Activated CD8-positive, alpha-beta memory T cell treated with anti-CD3 and anti-CD28 coated beads for 36 hours (primary cell): ENCODE results near the gene HLF. TPM values are rescaled to one million over a fixed set of nuclear protein-coding genes. Genes with fewer than 3 reads are reported as not detected.

Experiments
- CTCF ChIA-PET: fragments of 350-600 bp; sonication (Branson Sonifier 250); formaldehyde crosslinking; loops from one replicate; lab custom pipeline; 2021; ENCODE audit warnings: antibody characterized with exemption; lab: Charles Lee
- POLR2A ChIA-PET: fragments of 350-600 bp; sonication (Branson Sonifier 250); formaldehyde crosslinking; loops from one replicate; lab custom pipeline; 2021; ENCODE audit warnings: antibody characterized with exemption; lab: Charles Lee
- total RNA-seq, 2 experiments: library from RNA; stranded (reverse); gene quantifications; one replicate each; pipeline ENCODE4 v1.2.3, GENCODE V29; 2021

The HLF gene
- total RNA-seq, 2 experiments from 2014 or later = 0.36 to 0.51 TPM

DNA sequence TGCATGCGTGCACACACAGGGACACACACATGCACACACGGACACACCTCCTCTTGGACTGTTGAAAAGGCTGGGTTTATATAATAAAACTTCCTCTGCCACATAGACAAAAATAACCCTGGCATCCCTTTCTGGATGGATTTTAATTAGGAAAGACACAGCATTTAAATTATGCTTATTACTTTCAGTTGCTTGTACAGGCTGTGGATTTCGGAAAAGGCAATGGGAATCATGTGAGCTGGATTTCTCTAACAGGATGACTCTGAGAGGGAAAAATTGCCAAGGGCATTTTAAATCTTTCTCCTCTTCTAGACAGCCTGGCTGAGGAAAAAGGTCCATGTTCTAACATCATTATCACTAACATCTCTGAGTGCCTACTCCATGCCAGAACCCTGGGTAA, 75.9 kb downstream of the HLF start:
- ChIA-PET CTCF (interaction anchor here (0.8 kb wide), 1 partner anchor 348 kb away, joined by 3 read pairs; no protein-coding TSS in a partner anchor), POLR2A (no interaction called here)

DNA sequence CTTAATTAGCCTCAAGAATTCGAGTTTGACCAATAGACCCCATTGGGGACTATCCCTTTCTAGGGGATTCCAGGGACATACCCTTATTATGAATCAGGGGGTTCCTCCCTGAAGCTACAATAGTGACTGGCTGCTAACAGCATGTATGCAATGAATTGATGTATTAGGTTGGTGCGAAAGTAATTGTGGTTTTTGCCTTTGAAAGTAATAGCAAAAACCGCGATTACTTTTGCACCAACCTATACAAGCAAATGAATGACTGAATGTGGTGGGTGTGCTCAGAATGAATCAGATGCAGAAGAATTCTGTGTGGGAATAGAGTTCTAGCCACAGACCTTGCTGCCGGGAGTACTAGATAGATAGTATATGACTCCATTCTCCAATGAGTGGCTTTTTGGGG, 76.7 kb downstream of the HLF start:
- ChIA-PET CTCF (interaction anchor here (0.8 to 1.2 kb wide), 2 partner anchors 252 to 349 kb away, joined by 3 read pairs; no protein-coding TSS in a partner anchor), POLR2A (interaction anchor here (0.5 kb wide), 1 partner anchor 18 kb away, joined by 7 read pairs; no protein-coding TSS in a partner anchor)

DNA sequence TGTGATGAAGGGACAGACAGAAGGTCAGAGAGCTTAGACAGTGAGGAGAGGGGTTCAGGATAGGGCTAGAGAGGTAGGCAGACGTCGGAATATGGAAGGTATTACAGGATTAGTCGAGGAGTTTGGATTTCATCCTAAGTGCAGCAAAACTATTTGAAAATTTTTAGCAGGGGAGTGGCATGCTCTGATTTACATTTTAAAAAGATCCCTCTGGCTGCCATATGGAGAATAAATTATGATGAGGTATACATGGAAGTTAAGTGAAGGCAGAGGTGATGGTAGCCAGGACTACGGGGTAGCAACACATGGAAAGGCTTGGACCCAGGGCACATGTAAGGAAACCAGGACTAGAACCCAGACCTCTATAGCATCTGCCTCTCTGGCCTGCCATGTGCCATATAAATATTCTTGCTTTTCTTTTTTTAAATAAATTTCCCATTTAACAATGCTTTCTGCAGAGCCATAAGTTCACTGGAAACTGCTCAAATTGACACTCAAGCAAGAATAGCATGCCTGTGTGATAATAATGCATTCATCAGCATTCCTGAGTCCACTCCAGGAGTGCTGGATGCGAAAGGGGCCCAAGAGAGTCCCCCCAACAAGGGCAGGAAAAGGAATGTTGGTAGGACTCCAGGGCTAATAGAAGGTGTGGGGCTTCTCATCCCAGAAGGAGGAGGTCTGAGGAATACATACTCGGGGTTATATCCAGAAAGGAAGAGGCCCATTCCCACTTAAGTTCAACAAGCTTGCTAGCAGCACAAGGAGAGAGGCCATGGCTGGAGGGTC, 78.2 kb downstream of the HLF start:
- ChIA-PET POLR2A (interaction anchor here (0.6 kb wide), 1 partner anchor 78 kb away, joined by 3 read pairs; no protein-coding TSS in a partner anchor), CTCF (no interaction called here)

DNA sequence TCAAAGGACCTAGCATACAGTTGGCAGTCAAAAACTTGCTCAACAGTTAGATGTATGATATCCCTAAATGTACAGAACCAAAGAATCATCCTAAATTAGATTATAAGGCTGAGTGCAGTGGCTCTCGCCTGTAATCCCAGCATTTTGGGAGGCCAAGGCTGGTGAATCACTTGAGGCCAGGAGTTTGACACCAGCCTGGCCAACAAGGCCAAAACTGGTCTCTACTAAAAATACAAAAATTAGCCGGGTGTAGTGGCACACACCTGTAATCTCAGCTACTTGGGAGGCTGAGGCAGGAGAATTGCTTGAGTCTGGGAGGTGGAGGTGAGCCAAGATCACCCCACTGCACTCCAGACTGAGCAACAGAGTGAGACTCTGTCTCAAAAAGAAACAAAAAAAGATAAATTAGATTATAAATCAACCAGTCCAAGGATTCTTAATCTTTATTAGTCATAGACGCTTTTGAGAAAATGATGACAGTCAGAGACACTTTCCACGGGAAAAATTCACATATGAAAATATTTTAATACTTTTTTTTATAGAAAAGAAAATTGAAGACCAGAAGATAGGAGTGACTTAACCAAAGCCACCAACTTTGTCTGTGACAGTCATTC, 79.2 kb downstream of the HLF start:
- CTCF ChIA-PET = interaction anchor here (1.8 kb wide), 1 partner anchor 40 kb away, joined by 4 read pairs; no protein-coding TSS in a partner anchor
- POLR2A ChIA-PET = no interaction called here

DNA sequence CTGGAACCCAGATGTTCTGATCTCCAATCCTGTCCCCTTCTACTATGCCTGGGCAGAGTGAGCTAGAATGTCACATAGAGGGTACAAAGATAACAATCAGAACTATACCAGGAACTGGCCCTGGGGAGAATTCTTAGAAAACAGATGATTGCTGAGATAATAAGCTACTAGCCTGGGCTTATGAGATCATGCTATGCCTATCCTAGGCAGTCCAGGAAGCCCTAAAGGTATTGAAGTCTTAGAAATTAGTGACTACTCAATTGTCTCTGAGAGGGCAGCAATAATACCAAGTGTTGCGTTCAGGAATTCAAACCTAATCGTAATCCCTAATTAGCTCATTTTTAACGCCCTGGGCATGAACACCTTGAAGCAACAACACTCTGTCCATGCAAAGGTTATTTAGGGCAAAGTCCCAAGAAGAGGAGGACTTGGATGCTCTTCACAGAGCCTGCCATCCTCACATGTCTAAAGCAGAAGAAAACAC, 79.8 kb downstream of the HLF start:
- ChIA-PET POLR2A (no interaction called here), CTCF (interaction anchor here (0.9 to 1.8 kb wide), 2 partner anchors 12 to 41 kb away, joined by 3 to 4 read pairs; no protein-coding TSS in a partner anchor)

DNA sequence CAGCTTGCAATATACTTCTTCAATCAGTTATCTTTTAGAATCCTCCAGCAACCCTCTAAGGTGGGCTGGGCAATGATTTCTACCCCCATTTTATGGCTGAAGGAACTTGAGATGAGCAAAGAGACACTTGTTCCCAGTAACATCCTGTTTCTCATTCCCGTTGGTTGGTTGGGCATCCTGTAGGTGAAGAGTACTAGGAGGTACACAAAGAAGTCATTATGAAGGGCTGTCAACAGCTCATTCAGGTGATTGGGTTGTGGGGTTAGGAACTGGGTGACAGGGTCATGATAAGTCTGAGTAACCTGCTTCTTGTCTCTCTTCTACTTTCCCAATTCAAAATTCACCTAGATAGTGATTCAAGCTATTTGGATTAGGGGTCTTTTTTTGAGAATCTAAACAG, 80.4 kb downstream of the HLF start:
- ChIA-PET CTCF (interaction anchor here (0.9 to 1.8 kb wide), 2 partner anchors 12 to 41 kb away, joined by 3 to 4 read pairs; no protein-coding TSS in a partner anchor), POLR2A (no interaction called here)

DNA sequence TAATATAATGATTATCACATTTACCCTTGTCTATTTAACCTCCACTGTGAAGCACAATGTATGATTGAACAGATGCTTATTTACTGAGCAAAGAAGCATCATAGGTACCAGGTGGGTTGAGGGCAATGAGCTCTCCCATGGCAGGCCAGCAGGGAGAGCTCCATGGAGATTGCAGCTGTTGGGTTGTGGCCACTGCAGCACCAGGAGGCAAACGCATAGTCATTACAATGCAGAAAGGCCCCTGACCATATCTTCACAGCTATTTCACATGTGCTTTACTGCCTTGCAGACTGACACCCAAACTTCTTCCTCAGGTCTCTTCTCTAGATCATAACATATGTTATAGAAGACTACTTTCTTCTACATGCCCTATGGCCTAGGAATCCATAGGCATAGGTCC, 81.9 kb downstream of the HLF start:
- ChIA-PET CTCF (interaction anchor here (1.6 kb wide), 1 partner anchor 33 kb away, joined by 4 read pairs; no protein-coding TSS in a partner anchor), POLR2A (no interaction called here)

DNA sequence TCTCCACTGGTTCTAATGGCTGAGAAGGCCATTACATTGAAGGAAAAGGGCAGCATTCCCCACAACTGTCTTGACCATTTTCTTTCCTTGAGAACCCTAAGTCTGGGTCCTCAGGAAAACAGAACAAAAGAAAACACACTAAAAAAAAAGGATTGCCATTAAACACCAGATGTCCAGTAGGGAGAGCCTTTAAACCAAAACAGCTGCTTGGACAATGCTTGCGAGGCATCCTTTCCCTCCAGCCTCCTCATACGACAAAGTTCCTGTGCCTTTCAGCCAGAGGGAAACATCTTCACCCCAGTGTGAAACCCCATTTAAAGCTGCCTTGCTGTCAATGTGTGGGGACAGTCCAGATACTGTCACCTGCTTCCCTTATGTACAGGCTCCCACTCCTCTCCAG, 82.6 kb downstream of the HLF start:
- ChIA-PET POLR2A (no interaction called here), CTCF (interaction anchor here (1.6 to 1.8 kb wide), 2 partner anchors 33 to 354 kb away, joined by 4 to 9 read pairs; no protein-coding TSS in a partner anchor)

DNA sequence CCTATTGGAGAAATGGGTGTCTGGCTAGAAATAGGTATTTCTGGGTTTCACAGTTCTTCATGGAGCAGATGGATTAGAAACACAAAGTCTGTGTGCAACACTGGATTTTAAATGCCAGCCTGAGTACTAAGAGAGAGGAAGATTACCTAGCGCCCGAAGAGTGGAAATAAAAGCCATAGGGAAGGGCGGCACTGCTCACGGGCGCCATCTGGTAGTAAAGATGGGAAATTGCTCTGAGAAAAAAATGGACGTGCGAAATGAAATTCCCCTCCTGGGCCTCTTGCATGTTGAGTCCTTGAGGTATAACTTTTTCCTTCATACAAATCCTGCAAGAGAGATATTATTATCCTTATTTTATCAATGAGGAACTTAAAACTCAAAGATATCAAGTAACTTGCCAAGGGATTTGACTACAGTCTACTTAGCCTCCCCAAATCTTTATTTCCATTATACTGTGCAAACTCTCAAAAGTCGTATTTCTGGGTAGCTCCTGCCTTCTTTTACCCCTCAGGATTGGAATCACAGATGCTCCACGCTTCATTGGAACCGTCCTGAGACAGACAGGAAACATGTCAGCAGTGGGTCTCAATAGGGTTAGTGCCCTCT, 84.1 kb downstream of the HLF start:
- CTCF ChIA-PET = interaction anchor here (0.8 to 1.8 kb wide), 2 partner anchors 355 to 356 kb away, joined by 3 to 9 read pairs; no protein-coding TSS in a partner anchor
- POLR2A ChIA-PET = no interaction called here

DNA sequence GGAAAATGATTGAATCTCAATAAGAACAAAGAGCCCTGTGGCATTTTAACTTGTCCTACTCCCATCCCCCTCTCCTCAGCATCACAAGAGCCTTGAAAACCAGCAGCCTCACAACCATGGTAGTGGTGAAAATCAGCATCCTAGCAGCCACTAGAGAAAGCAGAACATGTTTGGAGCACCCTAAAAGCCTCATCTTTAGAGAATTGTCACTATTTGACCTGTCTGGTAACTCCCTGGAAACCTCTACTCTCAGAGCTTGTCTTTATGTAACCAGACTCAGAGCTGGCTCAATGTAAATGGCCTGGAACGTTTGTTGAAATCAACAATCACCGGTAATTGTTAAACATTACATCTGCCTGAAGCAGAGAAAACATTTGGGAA, 86.1 kb downstream of the HLF start:
- CTCF ChIA-PET = interaction anchor here (1.1 kb wide), 1 partner anchor 357 kb away, joined by 4 read pairs; no protein-coding TSS in a partner anchor
- POLR2A ChIA-PET = no interaction called here

DNA sequence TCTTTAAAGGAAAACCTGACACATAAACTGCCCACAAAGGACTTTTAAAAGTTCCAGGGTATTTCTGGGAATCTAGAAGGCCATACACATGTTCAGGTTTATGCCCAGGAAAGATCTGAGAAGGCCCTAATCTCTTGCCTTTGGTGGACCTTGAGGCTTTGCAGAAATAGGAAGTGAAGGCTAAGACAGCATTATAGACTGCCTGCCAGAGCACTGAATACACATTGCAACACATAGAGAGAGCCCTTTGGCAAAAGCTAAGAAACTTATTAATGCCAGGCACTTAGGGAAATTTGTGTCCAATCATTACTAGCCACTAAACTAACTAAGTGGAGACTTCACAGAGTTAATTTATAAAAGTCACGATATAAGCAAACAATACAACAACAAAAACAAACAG, 86.5 kb downstream of the HLF start:
- CTCF ChIA-PET = no interaction called here
- POLR2A ChIA-PET = no interaction called here

DNA sequence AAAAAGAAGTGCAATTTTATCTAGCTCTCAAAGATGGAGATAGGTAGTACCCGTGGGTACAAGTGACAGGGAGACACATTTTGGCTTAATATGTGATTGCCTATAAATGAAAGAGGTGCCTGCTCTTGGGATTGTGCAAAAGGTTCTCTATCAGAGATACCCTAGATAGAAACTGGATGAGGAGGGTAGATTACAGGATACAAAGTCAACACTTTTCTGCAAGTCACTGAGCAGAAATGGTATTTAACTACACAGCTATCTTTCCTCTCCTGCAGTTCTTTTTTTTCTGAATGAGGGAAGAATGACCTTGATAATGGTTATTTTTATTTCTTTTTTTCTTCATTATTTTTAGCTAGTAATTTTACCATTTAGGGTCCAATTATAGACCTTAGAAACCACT, 89.2 kb downstream of the HLF start:
- CTCF ChIA-PET = interaction anchor here (1.1 kb wide), 1 partner anchor 361 kb away, joined by 4 read pairs; no protein-coding TSS in a partner anchor
- POLR2A ChIA-PET = no interaction called here

DNA sequence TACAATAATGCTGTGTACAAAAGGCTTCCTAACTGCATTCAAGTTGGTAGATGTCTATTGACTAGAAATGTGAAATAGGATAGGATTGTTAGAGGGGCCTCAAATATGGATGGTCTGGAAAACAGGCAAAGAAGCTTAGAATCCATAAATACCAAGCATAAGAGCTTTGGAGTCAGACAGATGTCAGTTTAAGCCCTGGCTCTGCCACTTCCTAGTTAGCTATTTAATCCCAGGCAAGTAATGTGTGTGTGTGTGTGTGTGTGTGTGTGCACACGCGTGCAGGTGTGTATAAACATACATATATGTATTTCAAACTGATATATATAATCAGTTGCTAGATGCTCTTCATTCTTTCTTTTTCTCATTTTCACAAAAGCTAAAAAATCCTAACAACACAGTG, 90.2 kb downstream of the HLF start:
- ChIA-PET CTCF (no interaction called here), POLR2A (no interaction called here)

DNA sequence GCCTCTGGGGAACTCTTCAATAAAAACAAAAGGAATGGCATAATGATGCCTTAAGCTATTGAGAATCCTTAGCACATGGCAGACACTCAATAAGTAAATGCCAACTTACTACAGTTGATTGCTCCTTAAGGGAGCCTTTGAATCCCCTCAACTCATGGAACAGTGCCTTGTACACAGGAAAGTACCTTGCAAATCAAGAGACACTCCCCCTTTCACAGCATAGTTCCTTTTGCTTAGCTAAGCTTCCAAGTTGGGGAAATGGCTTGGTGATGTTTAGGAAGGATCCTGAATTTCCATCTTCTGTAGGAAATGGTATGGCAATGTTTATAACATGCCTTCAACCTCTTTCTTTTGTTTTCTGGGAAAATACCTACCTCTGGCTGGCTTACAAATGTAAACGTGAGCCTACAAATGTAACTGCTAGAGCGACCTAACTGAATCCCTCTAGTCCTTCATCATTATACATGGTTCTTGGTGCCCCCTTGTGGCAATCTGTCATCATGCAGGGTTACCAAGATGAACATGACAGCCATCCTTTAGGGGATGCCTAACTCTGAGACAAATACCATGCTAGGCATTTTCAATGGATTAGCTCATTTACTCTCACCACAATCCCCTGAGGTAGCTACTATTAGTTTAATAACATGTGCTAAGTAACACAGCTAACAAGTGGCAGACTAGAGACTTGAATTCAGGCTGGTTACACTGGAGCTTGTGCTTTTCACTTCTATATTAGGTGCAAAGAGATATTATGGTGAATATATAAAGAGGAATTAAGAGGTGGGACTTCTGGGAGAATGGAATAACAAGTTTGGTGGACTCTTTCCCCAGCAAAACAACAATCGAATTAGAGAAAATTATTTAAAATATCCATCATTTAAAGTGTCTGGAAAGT, 91.9 kb downstream of the HLF start:
- ChIA-PET CTCF (interaction anchor here (0.9 to 2.2 kb wide), 9 partner anchors 9 to 365 kb away, joined by 3 to 6 read pairs (median 3); no protein-coding TSS in a partner anchor), POLR2A (no interaction called here)

DNA sequence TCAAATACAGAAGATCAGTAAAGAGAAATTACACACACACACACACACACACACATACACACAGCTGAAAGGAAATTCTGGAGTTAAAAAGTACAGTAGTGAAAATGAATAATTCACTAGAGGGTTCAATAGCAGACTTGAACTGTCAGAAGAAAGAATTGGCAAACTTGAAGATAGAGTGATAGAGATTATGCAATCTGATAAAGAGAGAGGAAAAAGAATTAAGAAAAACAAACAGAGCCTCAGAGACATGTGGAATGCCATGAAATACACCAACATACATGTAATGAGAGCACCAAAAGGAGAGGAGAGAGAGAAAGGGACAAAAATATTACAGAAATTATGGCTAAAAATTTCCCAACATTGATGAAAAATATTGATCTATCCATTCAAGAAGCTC, 96.2 kb downstream of the HLF start:
- CTCF ChIA-PET = no interaction called here
- POLR2A ChIA-PET = no interaction called here

DNA sequence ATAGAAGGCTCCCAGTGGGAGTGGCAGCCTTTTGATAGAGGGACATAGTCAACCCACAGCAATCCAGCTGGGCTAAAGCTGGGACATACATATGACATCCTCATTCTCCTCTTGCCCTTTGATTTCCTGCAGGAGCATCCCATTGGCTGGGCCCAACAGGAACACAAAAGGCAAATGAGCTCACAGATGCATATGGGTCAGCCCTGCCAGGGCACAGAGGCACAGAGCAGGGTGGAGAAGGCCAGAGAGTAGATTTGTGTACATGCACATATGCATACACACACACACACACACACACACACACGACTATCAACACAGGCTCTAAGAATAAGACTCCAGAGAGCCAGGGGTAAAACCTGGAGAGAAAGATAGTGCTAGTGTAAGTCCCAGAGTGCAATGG, 98.3 kb downstream of the HLF start:
- ChIA-PET POLR2A (no interaction called here), CTCF (no interaction called here)

DNA sequence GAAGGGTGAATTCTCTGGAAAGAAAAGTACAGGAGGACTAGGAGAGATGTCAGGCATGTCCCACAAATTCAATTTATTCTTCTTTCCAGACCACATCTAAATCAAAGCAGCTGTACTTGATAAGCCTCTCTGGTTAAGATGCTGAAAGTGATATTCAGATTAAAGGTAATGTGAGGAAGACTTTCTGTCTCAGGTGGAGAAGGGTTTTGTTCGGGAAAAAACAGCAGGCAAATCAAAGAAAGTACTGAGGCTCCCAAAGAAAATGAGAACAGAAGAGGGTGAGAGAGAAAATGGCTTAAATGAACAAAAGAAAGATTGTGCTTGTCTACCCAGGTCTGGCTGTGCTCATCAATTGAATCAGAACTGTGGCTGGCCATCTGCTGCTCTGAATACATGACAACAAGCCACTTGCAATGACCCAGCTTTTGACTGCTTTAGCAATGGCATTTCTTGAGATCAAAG, 101.3 kb downstream of the HLF start:
- CTCF ChIA-PET = interaction anchor here (1.2 kb wide), 1 partner anchor 9 kb away, joined by 3 read pairs; no protein-coding TSS in a partner anchor
- POLR2A ChIA-PET = no interaction called here

DNA sequence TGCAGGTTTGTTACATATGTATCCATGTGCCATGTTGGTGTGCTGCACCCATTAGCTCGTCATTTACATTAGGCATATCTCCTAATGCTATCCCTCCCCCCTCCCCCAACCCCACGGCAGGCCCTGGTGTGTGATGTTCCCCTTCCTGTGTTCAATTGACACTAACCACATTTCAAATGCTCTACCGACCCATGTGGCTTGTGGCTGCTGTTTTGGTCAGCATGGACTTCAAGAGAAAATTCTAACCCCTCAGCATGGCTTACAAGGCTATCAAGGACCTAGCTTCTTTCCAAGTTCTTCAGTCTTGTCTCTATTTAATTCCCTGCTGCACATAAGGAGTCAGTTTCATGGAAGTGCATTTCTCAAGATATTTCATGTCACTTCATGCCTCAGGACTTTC, 103.9 kb downstream of the HLF start:
- ChIA-PET CTCF (no interaction called here), POLR2A (no interaction called here)
